ENCODE measurements around the gene NPC1.

The NPC1 gene

GRCh38 chr18:23548275-23548674, 38.0 kb downstream of the NPC1 start:
- no peak for DNase-seq (ENCODE audit: low spot score)

DNA sequence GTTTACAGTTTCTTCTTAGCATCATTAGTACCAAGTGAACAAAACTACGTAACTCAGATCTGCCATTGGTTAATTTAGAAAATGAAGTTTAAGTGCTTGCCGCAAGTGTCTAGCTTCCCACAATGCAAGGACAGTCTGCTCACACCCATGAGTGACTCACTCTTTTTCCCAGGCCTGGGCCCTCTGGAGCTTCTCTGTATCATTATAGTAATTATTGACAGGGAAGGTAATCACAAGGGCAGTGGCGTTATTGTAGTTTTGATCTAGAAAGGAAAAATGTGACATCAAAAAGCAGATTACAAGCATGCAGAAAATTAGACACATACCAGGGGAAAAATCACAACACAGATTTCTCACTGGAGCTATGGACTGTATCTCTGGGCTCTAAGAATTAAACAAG, 38.5 kb downstream of the NPC1 start:
- no peak for DNase-seq (ENCODE audit: low spot score)

DNA sequence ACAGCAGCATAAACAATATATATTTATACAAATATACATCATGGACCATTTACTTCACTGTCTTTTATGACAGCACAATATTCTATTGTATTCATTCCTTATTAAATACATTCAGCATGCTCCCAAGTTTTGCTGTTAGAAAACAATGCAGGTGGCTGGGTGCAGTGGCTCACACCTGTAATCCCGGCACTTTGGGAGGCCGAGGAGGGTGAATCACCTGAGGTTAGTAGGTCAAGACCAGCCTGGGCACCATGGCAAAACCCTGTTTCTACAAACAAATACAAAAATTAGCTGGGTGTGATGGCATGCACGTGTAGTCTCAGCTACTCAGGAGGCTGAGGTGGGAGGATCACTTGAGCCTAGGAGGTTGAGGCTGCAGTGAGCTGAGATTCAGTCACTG, 39.0 kb downstream of the NPC1 start:
- DNase-seq (ENCODE audit: low spot score): no peak

DNA sequence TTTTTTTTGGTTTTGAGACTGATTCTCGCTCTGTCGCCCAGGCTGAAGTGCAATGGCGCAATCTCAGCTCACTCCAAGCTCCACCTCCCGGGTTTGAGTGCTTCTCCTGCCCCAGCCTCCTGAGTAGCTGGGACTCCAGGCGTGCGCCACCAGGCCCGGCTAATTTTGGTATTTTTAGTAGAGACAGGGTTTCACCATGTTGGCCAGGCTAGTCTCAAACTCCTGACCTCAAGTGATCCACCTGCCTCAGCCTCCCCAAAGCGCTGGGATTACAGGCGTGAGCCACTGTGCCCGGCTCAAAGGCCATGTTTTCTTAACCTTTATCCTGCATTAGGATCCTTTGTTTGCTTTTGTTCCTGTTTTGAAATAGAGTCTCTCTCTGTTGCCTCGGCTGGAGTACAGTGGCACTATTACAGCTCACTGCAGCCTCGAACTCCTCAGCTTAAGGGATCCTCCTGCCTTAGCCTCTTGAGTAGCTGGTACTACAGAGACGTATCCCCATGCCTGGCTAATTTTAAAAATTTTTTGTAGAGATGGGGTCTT, 41.0 kb downstream of the NPC1 start:
- DNase-seq (ENCODE audit: low spot score): no peak

GRCh38 chr18:23542461-23542860, 43.8 kb downstream of the NPC1 start:
- DNase-seq (ENCODE audit: low spot score): no peak

DNA sequence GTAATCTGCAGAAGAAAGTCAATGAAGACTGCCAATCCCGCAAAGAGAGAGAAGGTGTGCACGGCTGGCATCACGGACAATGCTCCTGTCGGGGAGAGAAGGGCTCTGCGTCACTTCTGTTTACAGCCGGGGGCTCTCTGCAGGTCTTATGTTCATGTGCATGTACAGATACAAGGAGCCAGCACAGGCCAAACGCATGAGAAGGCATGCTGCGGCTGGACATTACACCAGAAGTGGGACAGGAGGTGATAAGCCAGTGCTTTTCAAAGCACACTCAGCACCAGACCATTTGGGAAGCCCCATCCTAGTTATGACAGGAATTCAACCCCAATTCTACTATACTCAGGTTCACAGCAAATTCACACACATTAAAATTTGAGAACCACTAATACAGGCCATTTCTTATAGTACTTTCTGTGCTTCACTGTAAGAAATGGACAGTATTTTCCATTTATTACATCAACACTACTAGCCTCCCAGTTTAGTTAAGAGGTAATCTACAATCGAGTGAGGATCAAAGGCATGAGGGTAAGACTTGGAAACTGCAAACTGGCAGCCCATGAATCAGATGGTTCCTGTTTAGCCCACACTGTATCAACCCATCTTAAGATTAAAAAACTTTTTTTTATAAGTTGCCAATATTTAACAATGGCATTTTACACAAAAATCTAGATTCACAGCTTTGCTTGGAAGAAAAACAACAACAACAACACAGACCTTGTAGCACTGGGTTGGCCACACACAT, 44.8 kb downstream of the NPC1 start:
- no peak for DNase-seq (ENCODE audit: low spot score)

- no peak for DNase-seq (ENCODE audit: low spot score)
Measured at GRCh38 chr18:23540867-23541266, 45.4 kb downstream of the NPC1 start.

DNA sequence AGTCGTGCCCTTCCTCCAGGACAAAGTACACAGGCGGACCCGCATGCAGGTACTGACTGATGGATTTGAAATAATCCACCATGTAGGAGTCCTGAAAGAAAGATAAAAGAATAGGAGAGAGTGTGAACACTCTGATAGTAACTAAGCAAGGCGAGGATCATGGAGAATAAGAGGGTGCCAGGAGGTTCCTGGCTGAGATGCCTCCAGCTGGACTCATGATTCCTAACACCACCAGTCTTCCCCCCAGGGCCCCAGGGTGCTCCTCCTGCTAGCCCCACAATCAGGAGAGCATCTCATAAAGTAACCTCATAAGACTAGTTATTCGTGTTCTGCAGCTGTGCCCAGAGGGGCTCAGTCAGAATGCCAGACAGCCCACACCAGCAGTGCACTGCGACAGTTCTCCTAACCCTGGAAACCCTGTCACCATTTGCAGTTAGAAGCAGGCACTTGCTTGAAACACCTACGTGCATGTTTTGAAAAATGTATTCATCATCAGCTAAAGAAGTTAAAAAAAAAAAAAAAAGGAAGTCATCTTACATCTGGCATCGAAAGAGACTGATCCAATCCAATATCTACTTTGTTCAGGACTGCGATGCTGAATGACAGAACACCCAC, 46.3 kb downstream of the NPC1 start:
- no peak for DNase-seq (ENCODE audit: low spot score)

GRCh38 chr18:23539296-23539695, 47.0 kb downstream of the NPC1 start:
- DNase-seq (ENCODE audit: low spot score): no peak

- DNase-seq (ENCODE audit: low spot score): no peak
Measured at GRCh38 chr18:23538870-23539269, 47.4 kb downstream of the NPC1 start.

GRCh38 chr18:23538001-23538400, 48.3 kb downstream of the NPC1 start:
- DNase-seq (ENCODE audit: low spot score): no peak

DNA sequence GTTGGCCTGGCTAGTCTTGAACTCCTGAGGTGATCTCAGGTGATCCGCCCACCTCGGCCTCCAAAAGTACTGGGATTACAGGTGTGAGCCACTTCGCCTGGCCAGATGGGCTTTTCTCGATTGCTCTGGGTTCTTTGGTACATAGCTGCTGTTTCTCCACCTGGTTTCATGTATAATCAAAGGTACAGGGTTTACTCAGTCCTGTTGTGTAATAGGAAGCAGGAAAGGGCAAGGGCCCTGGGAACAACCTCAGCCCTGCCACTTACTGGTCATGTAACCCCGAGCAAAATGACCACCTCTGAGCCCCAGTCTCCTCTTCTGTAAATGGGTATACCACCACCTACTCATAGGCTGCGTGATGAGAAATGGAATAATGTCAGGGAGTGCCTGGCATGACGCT, 49.0 kb downstream of the NPC1 start:
- no peak for DNase-seq (ENCODE audit: low spot score)

- DNase-seq (ENCODE audit: low spot score): no peak
Measured at GRCh38 chr18:23536204-23536603, 50.1 kb downstream of the NPC1 start.

DNA sequence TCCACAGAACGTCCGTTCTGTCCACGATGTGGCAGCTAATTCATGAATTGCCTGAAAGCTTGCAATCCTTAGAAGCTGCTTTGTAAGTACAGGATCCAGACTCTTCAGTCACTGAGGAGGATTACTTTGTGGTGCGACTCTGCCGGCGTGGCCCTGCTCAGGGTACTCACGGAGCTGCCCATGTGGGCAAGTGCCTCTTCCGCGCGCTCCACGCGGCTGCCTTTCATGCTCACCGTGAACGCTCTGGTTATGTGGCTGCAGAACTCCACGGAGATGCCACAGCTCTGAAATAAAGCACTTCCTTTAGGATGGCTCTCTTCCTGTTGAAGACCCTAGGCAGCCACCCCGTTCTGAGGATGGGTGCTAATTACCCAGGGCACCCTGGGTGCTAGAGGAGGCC, 52.0 kb downstream of the NPC1 start:
- DNase-seq (ENCODE audit: low spot score): no peak

DNA sequence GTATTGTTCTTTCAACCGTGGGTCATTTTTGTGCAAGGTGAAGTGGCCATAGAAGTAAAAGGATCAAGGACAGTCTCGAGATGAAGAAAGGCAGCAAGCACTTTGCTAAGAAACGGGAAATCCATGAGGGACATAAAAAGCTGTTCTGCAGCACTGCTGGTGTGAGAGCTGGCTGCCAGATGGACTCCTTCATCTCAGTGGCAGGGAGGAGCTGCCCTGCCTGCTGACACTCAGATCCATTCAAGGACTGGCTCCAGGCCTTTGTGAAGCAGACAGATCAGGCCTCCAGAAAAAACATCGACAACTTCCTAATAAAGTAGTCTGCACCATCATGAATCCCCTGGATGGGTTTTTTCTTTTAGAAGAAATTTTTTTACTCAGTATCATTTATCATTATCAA, 53.5 kb downstream of the NPC1 start:
- DNase-seq (ENCODE audit: low spot score): no peak

DNA sequence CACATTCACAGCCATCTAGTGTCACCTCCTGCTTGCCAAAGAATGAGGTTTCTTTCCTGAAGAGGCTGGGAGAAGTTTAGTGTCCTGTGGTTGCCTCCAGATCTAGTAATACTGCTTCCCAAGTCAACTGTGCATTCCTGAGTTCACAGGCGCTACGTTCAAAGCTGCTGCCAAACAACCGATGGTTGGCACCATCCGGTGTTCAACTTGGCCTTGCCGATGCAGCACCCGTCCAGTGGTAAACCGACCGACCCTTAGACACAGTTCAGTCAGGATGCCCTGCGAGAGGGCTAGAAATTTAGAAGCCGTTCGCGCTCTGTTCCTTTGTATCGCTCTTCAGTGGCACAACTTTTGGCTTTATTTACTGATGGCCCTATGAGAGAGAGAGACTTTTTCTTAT, 54.4 kb downstream of the NPC1 start:
- no peak for DNase-seq (ENCODE audit: low spot score)

DNA sequence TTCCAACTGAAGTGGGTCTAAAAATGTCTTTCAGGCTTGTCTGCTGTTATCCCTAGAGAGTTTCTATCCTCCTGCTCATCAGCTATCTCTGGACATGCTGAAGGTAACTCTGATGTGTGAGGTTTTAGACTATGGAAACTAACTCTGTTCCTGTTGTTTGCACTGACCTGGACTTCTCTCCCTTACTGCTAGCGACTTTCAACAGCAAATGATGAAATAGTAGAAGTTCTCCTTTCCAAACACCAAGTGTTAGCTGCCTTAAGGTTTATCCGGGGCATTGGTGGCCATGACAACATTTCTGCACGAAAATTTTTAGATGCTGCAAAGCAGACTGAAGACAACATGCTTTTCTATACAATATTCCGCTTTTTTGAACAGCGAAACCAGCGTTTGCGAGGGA, 56.1 kb downstream of the NPC1 start:
- DNase-seq (ENCODE audit: low spot score): no peak

DNA sequence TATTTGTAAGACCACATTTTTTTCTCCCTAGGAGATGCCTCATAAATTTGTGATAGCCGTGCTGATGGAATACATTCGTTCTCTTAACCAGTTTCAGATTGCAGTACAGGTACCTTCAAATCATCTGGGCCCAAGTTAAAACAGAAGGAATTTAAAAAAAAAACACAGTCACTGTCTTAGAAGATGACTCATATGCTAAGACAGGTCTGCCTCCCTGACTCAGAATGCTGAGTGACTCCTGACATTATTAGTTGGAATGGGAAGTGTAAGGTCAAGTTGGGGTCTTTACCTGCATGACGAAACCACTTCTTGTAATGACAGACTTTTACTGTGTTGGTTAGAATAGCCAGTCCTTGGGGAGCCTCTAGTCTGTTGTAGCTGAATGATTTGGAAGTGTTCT, 56.7 kb downstream of the NPC1 start:
- DNase-seq (ENCODE audit: low spot score): peak; percentile 50

DNA sequence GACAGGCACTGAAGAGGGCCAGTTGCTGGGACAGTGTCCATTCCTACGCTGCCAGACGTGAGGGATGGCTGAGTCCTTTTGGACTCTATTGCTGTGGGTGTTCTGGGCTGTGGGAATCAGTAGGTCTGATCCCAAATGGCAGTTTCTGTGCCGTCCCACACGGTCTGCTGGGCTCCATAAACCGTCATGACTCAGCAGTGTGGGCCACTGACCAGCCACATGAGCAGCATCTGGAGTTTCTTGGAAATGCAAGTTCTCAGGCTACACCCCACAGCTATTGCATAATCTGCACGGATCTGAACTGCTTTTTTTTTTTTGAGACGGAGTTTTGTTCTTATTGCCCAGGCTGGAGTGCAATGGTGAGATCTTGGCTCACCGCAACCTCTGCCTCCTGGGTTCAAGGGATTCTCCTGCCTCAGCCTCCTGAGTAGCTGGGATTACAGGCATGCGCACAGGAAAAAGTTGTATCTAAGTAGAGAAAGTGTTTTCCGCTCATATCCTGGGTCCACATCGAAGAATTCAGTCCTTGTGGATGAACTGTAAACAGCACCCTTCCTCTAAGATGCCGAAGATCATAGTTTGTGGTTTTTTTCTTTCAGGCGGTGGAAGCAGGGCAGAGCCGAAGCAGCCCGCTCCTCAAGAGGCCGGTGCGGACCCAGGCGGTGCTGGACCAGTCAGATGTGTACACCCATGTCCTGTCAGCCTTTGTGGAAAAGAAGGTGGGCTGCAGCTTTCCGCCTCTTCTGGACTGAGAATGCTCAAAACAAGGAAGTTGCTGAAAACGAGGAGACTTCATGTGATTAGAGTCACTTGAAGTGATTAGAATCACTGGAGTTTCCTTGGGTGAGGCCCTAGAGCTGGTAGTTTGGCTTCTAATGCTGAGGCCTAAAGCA, 57.5 kb downstream of the NPC1 start:
- no peak for DNase-seq (ENCODE audit: low spot score)

GRCh38 chr18:23526501-23527063, 59.7 kb downstream of the NPC1 start:
- no peak for DNase-seq (ENCODE audit: low spot score)

DNA sequence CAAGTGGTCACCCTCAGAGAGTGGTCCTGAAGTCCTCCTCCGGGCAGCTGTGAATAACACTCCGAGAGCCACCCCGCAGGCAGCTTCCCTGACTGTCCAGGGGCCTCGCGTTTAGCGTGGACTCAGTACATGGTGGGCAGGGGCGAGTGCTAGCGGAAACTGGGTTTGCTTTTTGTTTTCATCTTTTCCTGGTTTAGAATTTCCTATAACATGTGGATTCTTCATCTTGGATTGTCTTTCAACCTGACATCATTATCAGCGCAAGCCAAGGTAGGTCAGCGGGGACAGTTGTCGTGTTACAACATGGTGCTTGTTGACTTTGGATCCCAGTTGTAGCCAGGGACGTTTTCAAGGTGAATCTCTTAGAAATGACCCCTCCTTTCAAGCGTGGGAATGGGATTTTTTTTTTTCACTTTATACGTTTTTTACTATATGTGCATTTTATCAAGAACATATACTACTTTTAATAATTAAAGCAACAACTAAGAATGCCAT, 62.0 kb downstream of the NPC1 start:
- DNase-seq (ENCODE audit: low spot score): no peak
